GM10248 (cell line): Measurements from ENCODE around the gene DRG2.

Experiments used
- CTCF ChIA-PET: fragments of 300-600 bp; sonication (Branson Sonifier 250); formaldehyde crosslinking; extraction: SDS; loops from one replicate; lab custom pipeline; 2021; ENCODE audit warnings: antibody characterized with exemption; lab: Yijun Ruan, JAX
- POLR2A ChIA-PET: fragments of 350-650 bp; sonication (Branson Sonifier 250); formaldehyde crosslinking; extraction: SDS; loops from one replicate; lab custom pipeline; 2020; ENCODE audit warnings: antibody characterized with exemption; lab: Yijun Ruan, JAX
- DNase-seq: peaks from one replicate; pipeline ENCODE4 v3.0.0; 2012; ENCODE audit errors: extremely low spot score
- TF ChIP-seq, protein P1 (sequence below): IDR thresholded peaks from 2 replicates; pipeline ENCODE4 v1.5.1; 2012; ENCODE audit warnings: mild to moderate bottlenecking, low read depth; ENCODE audit errors: extremely low read depth, missing control alignments, control extremely low read depth

DRG2 gene, protein sequence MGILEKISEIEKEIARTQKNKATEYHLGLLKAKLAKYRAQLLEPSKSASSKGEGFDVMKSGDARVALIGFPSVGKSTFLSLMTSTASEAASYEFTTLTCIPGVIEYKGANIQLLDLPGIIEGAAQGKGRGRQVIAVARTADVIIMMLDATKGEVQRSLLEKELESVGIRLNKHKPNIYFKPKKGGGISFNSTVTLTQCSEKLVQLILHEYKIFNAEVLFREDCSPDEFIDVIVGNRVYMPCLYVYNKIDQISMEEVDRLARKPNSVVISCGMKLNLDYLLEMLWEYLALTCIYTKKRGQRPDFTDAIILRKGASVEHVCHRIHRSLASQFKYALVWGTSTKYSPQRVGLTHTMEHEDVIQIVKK

DNA sequence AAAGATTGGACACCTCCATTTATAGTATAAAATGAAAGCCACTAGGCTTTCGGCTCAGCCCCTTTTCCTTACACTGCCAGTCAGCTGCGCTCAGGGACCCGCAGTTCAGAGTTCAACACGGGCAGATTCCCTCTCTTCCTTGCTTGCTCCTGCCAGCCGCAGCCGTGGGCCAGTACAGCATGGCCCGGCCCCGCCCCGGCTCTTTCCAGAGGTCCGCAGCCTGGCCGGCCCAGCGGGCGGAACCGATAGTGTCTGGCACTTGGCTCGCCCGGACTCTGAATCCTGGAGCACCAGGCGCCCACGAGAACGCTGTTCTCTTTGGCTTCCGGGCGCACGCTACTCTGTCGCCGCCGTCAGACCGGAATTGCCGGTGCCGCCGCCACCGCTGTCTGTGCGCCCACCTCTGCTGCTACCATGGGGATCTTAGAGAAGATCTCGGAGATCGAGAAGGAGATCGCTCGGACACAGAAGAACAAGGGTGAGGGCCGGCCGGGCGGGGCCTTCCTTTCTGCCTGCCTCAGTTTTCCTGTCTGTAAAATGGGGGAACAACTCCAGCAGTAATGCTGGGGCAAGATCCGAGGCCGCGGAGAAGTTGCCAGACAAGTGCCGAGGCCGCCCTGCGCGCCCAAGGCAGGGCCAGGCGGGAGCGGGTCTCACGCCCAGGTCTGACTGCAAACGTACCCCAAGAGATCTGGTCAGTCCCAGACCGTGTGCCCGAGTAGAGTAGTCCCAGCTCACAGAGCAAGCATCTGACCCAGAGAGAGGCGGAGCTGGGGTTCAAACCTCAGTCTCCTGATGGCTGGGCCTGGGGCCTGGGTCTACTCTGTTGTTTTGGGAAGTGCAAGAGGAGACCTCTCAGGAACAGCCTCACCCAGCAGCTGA lies at the start of gene DRG2:
DRG2 (plus strand) TSS at position 339 of the 882 bp plus-strand sequence; CDS start at position 415, 76 bp downstream.
- POLR2A ChIA-PET = interaction anchor here (1.0 kb wide), 1 partner anchor 101 kb away, joined by 3 read pairs; no protein-coding TSS in a partner anchor
- DNase-seq = peak; percentile 95
- CTCF ChIA-PET = interaction anchor here (1.3 kb wide), 1 partner anchor 11 kb away, joined by 3 read pairs; no protein-coding TSS in a partner anchor
- TF ChIP-seq, protein P1, sequence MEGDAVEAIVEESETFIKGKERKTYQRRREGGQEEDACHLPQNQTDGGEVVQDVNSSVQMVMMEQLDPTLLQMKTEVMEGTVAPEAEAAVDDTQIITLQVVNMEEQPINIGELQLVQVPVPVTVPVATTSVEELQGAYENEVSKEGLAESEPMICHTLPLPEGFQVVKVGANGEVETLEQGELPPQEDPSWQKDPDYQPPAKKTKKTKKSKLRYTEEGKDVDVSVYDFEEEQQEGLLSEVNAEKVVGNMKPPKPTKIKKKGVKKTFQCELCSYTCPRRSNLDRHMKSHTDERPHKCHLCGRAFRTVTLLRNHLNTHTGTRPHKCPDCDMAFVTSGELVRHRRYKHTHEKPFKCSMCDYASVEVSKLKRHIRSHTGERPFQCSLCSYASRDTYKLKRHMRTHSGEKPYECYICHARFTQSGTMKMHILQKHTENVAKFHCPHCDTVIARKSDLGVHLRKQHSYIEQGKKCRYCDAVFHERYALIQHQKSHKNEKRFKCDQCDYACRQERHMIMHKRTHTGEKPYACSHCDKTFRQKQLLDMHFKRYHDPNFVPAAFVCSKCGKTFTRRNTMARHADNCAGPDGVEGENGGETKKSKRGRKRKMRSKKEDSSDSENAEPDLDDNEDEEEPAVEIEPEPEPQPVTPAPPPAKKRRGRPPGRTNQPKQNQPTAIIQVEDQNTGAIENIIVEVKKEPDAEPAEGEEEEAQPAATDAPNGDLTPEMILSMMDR = no peak

DNA sequence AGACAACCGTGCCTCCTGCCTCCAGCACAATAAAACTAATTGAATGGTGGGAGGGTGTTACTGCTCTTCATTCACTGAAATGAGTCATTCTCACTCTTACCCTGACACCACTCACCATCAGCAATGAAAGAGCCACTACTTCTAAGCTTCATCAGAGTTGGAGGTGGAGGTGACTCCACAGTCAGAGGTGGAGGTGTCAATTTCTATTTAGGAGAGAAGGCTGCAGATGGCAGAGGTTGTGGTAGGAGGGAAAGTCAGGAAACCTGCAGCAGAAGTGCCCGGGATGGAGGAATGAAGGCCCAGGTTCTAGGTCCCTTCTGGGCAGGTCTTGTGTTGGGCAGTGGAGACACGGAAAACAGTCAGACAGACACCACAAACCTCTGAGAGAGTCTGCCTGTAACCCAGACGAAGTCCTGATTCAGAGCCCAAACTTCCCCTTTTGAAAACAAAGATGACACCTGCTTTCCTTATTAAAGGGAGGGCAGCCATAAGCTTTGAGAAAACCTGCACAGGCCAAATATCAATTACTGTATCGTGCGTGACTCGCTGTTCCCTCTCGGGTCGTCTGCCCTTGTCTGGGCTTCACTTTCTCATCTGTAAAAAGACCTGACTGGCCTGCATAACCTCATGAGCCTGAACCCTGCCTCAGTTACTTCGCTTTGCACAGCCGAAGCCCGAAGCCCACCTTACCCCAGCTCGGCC lies 49.4 kb upstream of the DRG2 start:
- ChIA-PET POLR2A (no interaction called here), CTCF (interaction anchor here (0.7 to 1.9 kb wide), 4 partner anchors 10 to 358 kb away, joined by 3 to 7 read pairs (median 4); no protein-coding TSS in a partner anchor)
- peak; percentile 45 for DNase-seq
- TF ChIP-seq, protein P1 = no peak

DNA sequence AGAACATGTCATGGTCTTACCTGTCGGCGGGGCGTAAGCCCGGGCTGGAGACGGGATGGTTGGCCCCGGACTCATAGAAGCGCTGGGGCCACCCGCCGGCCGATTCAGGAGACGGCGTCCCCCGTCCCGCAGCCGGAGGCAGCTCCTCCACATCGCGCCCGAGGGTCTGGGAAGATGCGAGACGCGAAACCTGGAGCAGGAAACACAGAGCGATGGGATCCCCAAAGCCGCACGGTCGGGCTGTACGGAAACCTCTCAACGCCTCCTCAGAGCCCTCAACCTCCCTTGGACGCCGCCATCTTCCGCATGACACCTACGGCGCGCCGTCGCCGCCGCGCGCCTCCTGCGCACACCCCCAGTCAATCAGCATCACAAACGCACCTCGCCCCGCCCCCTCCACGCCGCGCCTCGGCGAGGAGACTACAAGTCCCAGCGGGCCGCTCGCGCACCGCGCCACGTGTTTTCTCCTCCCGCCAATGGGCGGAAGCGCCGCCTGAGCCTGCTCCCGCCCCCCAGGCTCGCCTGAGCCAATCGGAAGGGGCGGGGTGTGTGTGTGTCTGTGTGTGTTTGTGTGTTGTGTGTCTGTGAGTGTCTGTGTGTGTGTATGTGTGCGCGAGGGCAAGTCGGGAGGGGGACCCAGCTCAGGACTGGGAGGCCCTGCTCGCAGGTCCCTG lies 48.8 kb upstream of the DRG2 start, which contains the start of the genes ATPAF2 and GID4:
ATPAF2 (minus strand) TSS at position 308 of the 674 bp plus-strand sequence; CDS start at position 153, 155 bp downstream.
GID4 (plus strand) TSS at position 548 of the 674 bp plus-strand sequence; CDS start at position 605, 57 bp downstream.
- CTCF ChIA-PET = interaction anchor here (0.7 to 1.5 kb wide), 2 partner anchors 10 to 168 kb away, joined by 3 read pairs; no protein-coding TSS in a partner anchor

DNA sequence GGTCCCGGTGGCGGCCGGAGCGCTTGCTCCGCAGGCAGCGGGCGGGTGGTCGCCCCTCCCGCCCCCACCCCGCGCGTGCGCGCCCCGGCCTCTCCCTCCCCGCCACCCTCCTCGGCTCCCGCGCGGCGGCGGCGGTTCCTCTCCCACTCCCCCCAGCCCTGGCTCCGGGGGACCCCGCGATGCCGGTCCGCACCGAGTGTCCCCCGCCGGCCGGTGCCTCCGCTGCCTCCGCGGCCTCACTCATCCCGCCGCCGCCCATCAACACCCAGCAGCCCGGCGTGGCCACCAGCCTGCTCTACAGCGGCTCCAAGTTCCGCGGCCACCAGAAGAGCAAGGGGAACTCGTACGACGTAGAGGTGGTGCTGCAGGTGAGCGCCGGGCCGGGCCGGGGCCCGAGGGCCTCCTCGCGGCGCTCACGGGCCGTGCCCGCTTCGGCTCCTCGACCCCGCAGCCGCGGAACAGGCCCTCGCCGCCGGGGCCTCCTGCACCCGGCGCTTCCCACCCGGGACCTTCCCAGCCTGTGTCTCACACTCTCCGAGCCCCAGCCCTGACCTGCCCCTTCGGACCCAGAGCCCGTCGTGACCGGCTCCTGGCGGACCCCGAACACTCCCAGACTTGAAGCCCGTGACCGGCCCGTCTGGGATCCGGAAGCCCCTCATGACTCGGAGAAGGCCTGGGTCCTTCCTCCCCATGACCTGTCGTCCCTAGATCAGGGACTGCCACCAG lies 48.0 kb upstream of the DRG2 start:
- ChIA-PET CTCF (no interaction called here), POLR2A (no interaction called here)
- DNase-seq = peak; percentile 71
- TF ChIP-seq, protein P1 = no peak

More for the DNA sequence above, 48.8 kb upstream of the DRG2 start, which contains the start of the genes ATPAF2 and GID4:
- TF ChIP-seq, protein P1 = no peak
- peak; percentile 99 for DNase-seq
- POLR2A ChIA-PET = no interaction called here

DNA sequence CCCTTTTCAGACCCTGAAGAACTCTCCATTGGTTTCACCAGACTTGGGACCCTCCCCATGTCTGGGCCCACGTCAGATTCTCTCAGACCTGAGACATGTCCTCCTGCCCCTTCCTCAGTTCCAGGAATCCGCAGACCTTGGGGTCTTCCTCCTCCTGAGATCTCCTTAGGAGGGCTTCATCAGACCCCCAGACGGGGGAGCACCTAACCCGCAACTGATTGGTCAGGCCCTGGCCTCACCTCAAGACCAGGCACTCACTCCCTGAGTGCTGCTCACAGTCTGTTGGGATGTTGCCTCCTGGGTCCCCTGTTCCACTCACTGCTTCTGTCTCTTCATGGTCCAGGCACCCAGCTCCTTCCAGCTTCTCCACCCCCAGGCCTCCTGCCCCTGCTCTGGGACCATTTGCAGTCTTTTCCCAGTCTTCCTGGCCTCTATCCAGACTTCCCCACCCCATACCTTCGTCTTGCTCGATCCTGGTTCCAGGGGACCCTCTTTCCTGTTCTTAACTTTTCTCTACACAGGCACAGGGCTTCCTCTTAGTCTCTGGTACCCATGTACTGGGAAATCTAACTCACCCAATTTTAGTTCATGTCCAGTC lies 47.4 kb upstream of the DRG2 start:
- DNase-seq = no peak
- ChIA-PET CTCF (no interaction called here), POLR2A (no interaction called here)
- TF ChIP-seq, protein P1 = no peak
